IMR-90 (cell line): ENCODE measurements around the gene RASSF5. TPM values are rescaled to one million over a fixed set of nuclear protein-coding genes. Genes with fewer than 3 reads are reported as not detected.

Experiments used
- ATAC-seq: fragments of 200-7000 bp; cut with Tn5 transposase; 2 replicates; pipeline ENCODE4 v1.9.1; 2020; ENCODE audit warnings: low read depth, mild to moderate bottlenecking, moderate library complexity
- BruUV-seq: library from RNA; stranded (reverse); fragments of 400-500 nt; replicated peaks from 2 replicates; lab custom pipeline; 2021; lab: Mats Ljungman, UMichigan
- CTCF ChIA-PET: fragments of 300-600 bp; formaldehyde crosslinking; extraction: SDS; loops from one replicate; lab custom pipeline; 2021; ENCODE audit warnings: antibody characterized with exemption; lab: Yijun Ruan, JAX
- POLR2A ChIA-PET: fragments of 300-600 bp; sonication (Branson Sonifier 250); formaldehyde crosslinking; loops from one replicate; lab custom pipeline; 2022; ENCODE audit warnings: antibody characterized with exemption; ENCODE audit not compliant: unreplicated experiment; lab: Charles Lee
- DNase-seq: peaks from one replicate; pipeline ENCODE4 v3.0.0; 2013
- H2AFZ ChIP-seq: replicated peaks from 2 replicates; pipeline ENCODE3; 2013; ENCODE audit warnings: low read length, mild to moderate bottlenecking; ENCODE audit not compliant: poor library complexity
- H2AK5ac ChIP-seq: 2 replicates; pipeline ENCODE4 v1.6.1; 2013; ENCODE audit warnings: low read depth, low read length, inconsistent platforms
- H2AK9ac ChIP-seq: replicated peaks from 2 replicates; pipeline ENCODE3; 2013; ENCODE audit warnings: mild to moderate bottlenecking, low read depth, low read length, moderate library complexity; ENCODE audit not compliant: poor library complexity
- H2BK120ac ChIP-seq: 2 replicates; pipeline ENCODE4 v1.6.1; 2013; ENCODE audit warnings: low read depth, low read length, inconsistent platforms
- H2BK15ac ChIP-seq: 3 replicates; pipeline ENCODE4 v1.6.1; 2013; ENCODE audit warnings: low read depth, low read length, inconsistent platforms
- H2BK20ac ChIP-seq: 2 replicates; pipeline ENCODE4 v1.6.1; 2013; ENCODE audit warnings: low read depth, mild to moderate bottlenecking, inconsistent platforms, low read length, moderate library complexity
- H2BK5ac ChIP-seq: 2 replicates; pipeline ENCODE4 v1.6.1; 2013; ENCODE audit warnings: mild to moderate bottlenecking, low read depth, low read length, inconsistent platforms; ENCODE audit not compliant: poor library complexity, severe bottlenecking
- H3K14ac ChIP-seq: replicated peaks from 2 replicates; pipeline ENCODE4 v1.6.1; 2013; ENCODE audit warnings: low read depth, low read length, inconsistent platforms
- H3K18ac ChIP-seq: 2 replicates; pipeline ENCODE4 v1.6.1; 2013; ENCODE audit warnings: low read depth, low read length, control low read depth
- H3K23ac ChIP-seq: 2 replicates; pipeline ENCODE4 v1.6.1; 2013; ENCODE audit warnings: low read depth, low read length, inconsistent platforms
- H3K27ac ChIP-seq: 2 replicates; pipeline ENCODE4 v1.5.1; 2013; ENCODE audit warnings: mild to moderate bottlenecking, control low read depth, low read length; ENCODE audit not compliant: insufficient read depth
- H3K27me3 ChIP-seq: 2 replicates; pipeline ENCODE4 v1.6.1; 2013; ENCODE audit warnings: low read length; ENCODE audit not compliant: control insufficient read depth, insufficient read depth
- H3K36me3 ChIP-seq: 2 replicates; pipeline ENCODE4 v1.6.1; 2013; ENCODE audit warnings: low read length, mixed read lengths; ENCODE audit not compliant: control insufficient read depth, insufficient read depth
- H3K4ac ChIP-seq: 2 replicates; pipeline ENCODE4 v1.6.1; 2013; ENCODE audit warnings: low read depth, low read length, inconsistent platforms
- H3K4me1 ChIP-seq: 2 replicates; pipeline ENCODE4 v1.6.1; 2013; ENCODE audit warnings: low read length, mixed read lengths; ENCODE audit not compliant: control insufficient read depth, insufficient read depth
- H3K4me2 ChIP-seq: 2 replicates; pipeline ENCODE4 v1.6.1; 2013; ENCODE audit warnings: low read depth, mild to moderate bottlenecking, control low read depth, low read length, moderate library complexity
- H3K4me3 ChIP-seq: 2 replicates; pipeline ENCODE4 v1.5.1; 2013; ENCODE audit warnings: low read depth, mild to moderate bottlenecking, control low read depth, low read length, moderate library complexity; ENCODE audit not compliant: insufficient read depth
- H3K56ac ChIP-seq: 2 replicates; pipeline ENCODE4 v1.6.1; 2013; ENCODE audit warnings: low read length, inconsistent platforms; ENCODE audit not compliant: insufficient read depth; ENCODE audit errors: extremely low read depth
- H3K79me1 ChIP-seq, 2 experiments: 2 replicates each; pipeline ENCODE4 v1.6.1; 2013; ENCODE audit warnings: low read length in 2 of 2, inconsistent platforms in 1 of 2, low read depth in 1 of 2
- H3K9ac ChIP-seq: 2 replicates; pipeline ENCODE4 v1.6.1; 2013; ENCODE audit warnings: low read depth, low read length, control low read depth
- H3K9me1 ChIP-seq: 2 replicates; pipeline ENCODE4 v1.6.1; 2013; ENCODE audit warnings: low read length, inconsistent platforms; ENCODE audit not compliant: insufficient read depth
- H3K9me3 ChIP-seq: 2 replicates; pipeline ENCODE4 v1.6.1; 2013; ENCODE audit warnings: low read length; ENCODE audit not compliant: control insufficient read depth, insufficient read depth
- H4K20me1 ChIP-seq: 2 replicates; pipeline ENCODE4 v1.6.1; 2013; ENCODE audit warnings: low read length, inconsistent platforms; ENCODE audit not compliant: insufficient read depth
- H4K5ac ChIP-seq: 2 replicates; pipeline ENCODE4 v1.6.1; 2013; ENCODE audit warnings: mild to moderate bottlenecking, low read depth, low read length, control low read depth
- H4K8ac ChIP-seq, 2 experiments: 2 replicates each; pipeline ENCODE4 v1.6.1; 2013; ENCODE audit warnings: low read depth in 2 of 2, low read length in 2 of 2, control low read depth in 1 of 2, inconsistent platforms in 1 of 2
- H4K91ac ChIP-seq: 2 replicates; pipeline ENCODE4 v1.6.1; 2013; ENCODE audit warnings: low read depth, low read length, inconsistent platforms; ENCODE audit not compliant: insufficient read depth
- BHLHE40 ChIP-seq: fragments of 150-350 bp; IDR thresholded peaks from 2 replicates; pipeline ENCODE4 v1.6.1; 2016; ENCODE audit warnings: mild to moderate bottlenecking, low read depth, low read length
- CEBPB ChIP-seq: IDR thresholded peaks from 2 replicates; pipeline ENCODE4 v1.6.1; 2012; ENCODE audit warnings: low read depth, low read length, improper control_type of control experiment
- CHD1 ChIP-seq: IDR thresholded peaks from 2 replicates; pipeline ENCODE4 v1.6.1; 2012; ENCODE audit warnings: low read depth, low read length, improper control_type of control experiment
- FOS ChIP-seq: fragments of 150-350 bp; IDR thresholded peaks from 2 replicates; pipeline ENCODE4 v1.6.1; 2016; ENCODE audit warnings: low read depth, low read length
- MAFK ChIP-seq: IDR thresholded peaks from 2 replicates; pipeline ENCODE4 v1.6.1; 2012; ENCODE audit warnings: low read depth, low read length, improper control_type of control experiment
- MAZ ChIP-seq: IDR thresholded peaks from 2 replicates; pipeline ENCODE4 v1.6.1; 2012; ENCODE audit warnings: low read depth, mild to moderate bottlenecking, low read length, improper control_type of control experiment, moderate library complexity, borderline replicate concordance
- MXI1 ChIP-seq: IDR thresholded peaks from 2 replicates; pipeline ENCODE4 v1.6.1; 2012; ENCODE audit warnings: low read depth, mild to moderate bottlenecking, low read length, moderate library complexity, borderline replicate concordance
- NFE2L2 ChIP-seq: fragments of 150-350 bp; IDR thresholded peaks from 2 replicates; pipeline ENCODE4 v1.6.1; 2016; ENCODE audit warnings: low read depth, mild to moderate bottlenecking, low read length
- POLR2A ChIP-seq: IDR thresholded peaks from 2 replicates; pipeline ENCODE4 v1.6.1; 2012; ENCODE audit warnings: mild to moderate bottlenecking, low read depth, low read length
- RAD21 ChIP-seq: IDR thresholded peaks from 2 replicates; pipeline ENCODE4 v1.6.1; 2012; ENCODE audit warnings: low read length, improper control_type of control experiment
- RFX5 ChIP-seq: IDR thresholded peaks from 2 replicates; pipeline ENCODE4 v1.8.0; 2012; ENCODE audit warnings: low read depth, mild to moderate bottlenecking, low read length, moderate library complexity
- SMC3 ChIP-seq: fragments of 150-350 bp; IDR thresholded peaks from 2 replicates; pipeline ENCODE4 v1.6.1; 2016; ENCODE audit warnings: low read depth, mild to moderate bottlenecking, antibody characterized with exemption, low read length, moderate library complexity
- WGBS, 2 experiments: methylation state at CpG; one replicate each; pipeline versions ENCODE4 v1.1.5 to v1.1.7; 2013; ENCODE audit warnings: missing lambda C conversion rate in 2 of 2; ENCODE audit not compliant: insufficient read length in 1 of 2; ENCODE audit errors: extremely low coverage in 2 of 2; 5-methylcytosine and 5-hydroxymethylcytosine counted together
- dilution Hi-C: fragments of 300-500 bp; cut with HindIII; formaldehyde crosslinking; loops from one replicate; pipeline ENCODE4 v1.14.3; 2018; ENCODE audit warnings: low sequenced_read_pairs; ENCODE audit not compliant: unreplicated experiment
- in situ Hi-C: fragments of 300-500 bp; cut with MboI; formaldehyde crosslinking; loops from 3 replicates; pipeline ENCODE4 v1.14.3; 2019; ENCODE audit warnings: low sequenced_read_pairs, inconsistent platforms, mixed read lengths
- intact Hi-C: fragments of 100-400 bp; cut with micrococcal nuclease; formaldehyde crosslinking; loops from 2 replicates; pipeline ENCODE4 v1.10.0; 2022
- polyA plus RNA-seq, 3 experiments: library from polyadenylated mRNA; depleted of rRNA; stranded (reverse); fragments of >200 nt; gene quantifications; 2 replicates each; pipeline ENCODE4 v1.2.3, GENCODE V29; 2012; ENCODE audit warnings: low replicate concordance in 1 of 3
- total RNA-seq: library from RNA; depleted of rRNA; stranded (reverse); fragments of >200 nt; gene quantifications from 2 replicates; pipeline ENCODE4 v1.2.3, GENCODE V29; 2012
- TF ChIP-seq, protein P1 (sequence below): conservative IDR thresholded peaks from 2 replicates; pipeline ENCODE4 v1.5.1; 2012; ENCODE audit warnings: mild to moderate bottlenecking, low read depth, low read length, improper control_type of control experiment
- TF ChIP-seq, protein P2 (sequence below): fragments of 150-350 bp; IDR thresholded peaks from 2 replicates; pipeline ENCODE4 v1.6.1; 2017; ENCODE audit warnings: mild to moderate bottlenecking, antibody characterized with exemption, low read length, low read depth

The RASSF5 gene
- total and polyA plus RNA-seq, 2 of the 4 experiments (the other 2 are of a cell fraction): 0.18 to 1.1 TPM

DNA sequence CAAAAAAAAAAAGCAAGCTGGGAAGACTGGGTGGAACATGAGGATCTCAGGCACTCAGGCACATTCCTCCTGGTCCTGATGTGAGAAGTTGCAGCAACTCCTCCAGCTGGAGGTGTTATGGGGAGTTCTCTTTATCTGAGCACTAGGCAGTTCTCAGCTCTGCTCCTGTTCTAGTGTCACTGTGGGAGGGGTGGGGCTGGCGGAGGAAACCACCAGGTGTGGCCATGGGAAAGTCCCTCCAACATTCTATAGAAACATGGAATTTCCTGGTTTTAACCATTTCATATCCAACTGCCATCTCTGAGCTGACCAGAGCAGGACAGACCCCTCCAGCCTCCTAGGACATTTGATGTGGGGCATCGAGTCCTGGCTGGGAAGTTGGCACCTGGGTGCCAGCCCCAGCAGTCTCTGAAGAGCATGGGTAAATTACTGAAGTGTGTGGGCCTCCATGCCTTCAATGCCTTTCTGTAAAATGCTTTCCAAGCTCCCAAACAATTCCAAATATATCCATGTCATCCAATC lies 37.9 kb upstream of the RASSF5 start (continued):
- no peak for TF ChIP-seq NFE2L2

DNA sequence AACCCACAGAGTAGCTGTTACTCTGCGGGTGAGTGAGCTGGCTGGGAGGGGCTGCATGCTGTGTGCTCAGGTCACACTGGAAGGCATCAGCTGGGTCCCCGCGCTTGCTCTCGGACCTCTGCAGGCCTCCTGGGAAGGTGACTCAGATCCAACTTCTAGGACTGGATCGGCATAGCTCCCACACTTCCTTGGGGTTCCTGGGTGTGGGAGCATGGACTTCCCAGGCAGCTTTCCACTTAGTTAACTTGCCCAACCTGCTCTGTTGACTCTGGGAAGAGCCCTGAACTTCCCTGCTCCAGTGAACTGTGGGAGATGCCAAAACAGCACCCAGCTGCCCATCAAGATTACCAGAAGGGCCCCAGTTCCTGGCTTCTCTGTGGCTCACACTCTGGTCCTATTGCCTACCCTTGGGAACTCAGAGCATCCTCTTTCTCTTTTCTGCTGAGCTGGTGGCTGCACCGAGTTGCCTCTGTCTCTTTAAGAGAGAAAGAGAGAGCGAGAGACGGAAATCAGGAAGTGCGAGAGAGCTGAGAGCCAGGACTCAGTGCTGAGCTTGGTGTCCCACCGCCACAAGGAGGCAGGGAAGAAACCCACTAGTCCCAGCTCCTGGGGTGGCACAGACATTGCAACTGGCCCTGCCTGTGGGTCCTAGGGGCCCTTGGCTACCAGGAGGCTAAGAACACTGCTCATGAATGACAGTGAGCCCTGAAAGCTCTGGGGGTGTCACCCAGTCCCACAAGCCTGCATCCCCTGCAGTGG lies 37.2 kb upstream of the RASSF5 start, which contains the start of gene IKBKE:
Gene IKBKE, plus strand, starts transcription at position 544 of the 759 bp plus-strand sequence. CDS start 2,752 bp downstream, outside the sequence.
- H3K79me1 ChIP-seq: peaks cover 19 to 28% of the 10 kb centered on the region in 2 experiments
- BruUV-seq: no TSS peak
- peak within 1 kb of the TSS; percentile 84 for H3K4me2 ChIP-seq
- TF ChIP-seq SMC3 (no peak), FOS (no peak), CHD1 (no peak), CEBPB (no peak), MXI1 (no peak), RFX5 (no peak), MAZ (peak; percentile 46; the same call in 1 of the 2 replicates), RAD21 (peak; percentile 19; the same call in 1 of the 2 replicates), BHLHE40 (no peak), MAFK (peak; percentile 68), POLR2A (no peak; the same call in 1 of the 2 replicates)
- TF ChIP-seq, protein P1, sequence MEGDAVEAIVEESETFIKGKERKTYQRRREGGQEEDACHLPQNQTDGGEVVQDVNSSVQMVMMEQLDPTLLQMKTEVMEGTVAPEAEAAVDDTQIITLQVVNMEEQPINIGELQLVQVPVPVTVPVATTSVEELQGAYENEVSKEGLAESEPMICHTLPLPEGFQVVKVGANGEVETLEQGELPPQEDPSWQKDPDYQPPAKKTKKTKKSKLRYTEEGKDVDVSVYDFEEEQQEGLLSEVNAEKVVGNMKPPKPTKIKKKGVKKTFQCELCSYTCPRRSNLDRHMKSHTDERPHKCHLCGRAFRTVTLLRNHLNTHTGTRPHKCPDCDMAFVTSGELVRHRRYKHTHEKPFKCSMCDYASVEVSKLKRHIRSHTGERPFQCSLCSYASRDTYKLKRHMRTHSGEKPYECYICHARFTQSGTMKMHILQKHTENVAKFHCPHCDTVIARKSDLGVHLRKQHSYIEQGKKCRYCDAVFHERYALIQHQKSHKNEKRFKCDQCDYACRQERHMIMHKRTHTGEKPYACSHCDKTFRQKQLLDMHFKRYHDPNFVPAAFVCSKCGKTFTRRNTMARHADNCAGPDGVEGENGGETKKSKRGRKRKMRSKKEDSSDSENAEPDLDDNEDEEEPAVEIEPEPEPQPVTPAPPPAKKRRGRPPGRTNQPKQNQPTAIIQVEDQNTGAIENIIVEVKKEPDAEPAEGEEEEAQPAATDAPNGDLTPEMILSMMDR: peak; percentile 33
- TF ChIP-seq, protein P2, sequence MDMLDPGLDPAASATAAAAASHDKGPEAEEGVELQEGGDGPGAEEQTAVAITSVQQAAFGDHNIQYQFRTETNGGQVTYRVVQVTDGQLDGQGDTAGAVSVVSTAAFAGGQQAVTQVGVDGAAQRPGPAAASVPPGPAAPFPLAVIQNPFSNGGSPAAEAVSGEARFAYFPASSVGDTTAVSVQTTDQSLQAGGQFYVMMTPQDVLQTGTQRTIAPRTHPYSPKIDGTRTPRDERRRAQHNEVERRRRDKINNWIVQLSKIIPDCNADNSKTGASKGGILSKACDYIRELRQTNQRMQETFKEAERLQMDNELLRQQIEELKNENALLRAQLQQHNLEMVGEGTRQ: no peak
- peaks cover 8% of the 10 kb centered on the region for H3K9me1 ChIP-seq
- dilution Hi-C loops (no loop called here), in situ Hi-C loops (no loop called here), intact Hi-C loops (loop anchor here (10.0 kb wide), 1 partner anchor 515 kb away; no protein-coding TSS in a partner anchor)
- peak within 1 kb of the TSS; percentile 85 for H4K91ac ChIP-seq
- no peaks in the 10 kb centered on the region for H3K9me3 ChIP-seq
- H2BK15ac ChIP-seq: peak within 1 kb of the TSS; percentile 79; the same call in 1 of the 3 replicates
- peak within 1 kb of the TSS; percentile 82 for H3K56ac ChIP-seq
- ATAC-seq (peak; percentile 73), DNase-seq (peak; percentile 73)
- peak within 1 kb of the TSS; percentile 87 for H3K27ac ChIP-seq
- peak within 1 kb of the TSS; percentile 64 for H3K18ac ChIP-seq
- peak within 1 kb of the TSS; percentile 56 for H2AK5ac ChIP-seq
- ChIA-PET CTCF (interaction anchor here (0.9 to 2.0 kb wide), 4 partner anchors 8 to 40 kb away, joined by 3 to 10 read pairs (median 7); no protein-coding TSS in a partner anchor), POLR2A (no interaction called here)
- peak within 1 kb of the TSS; percentile 68; the same call in 1 of the 2 replicates for H2BK20ac ChIP-seq
- H3K36me3 ChIP-seq: peaks cover 11% of the 10 kb centered on the region; the same call in 1 of the 2 replicates
- H4K8ac ChIP-seq: peak within 1 kb of the TSS; percentile 62 to 91
- no peaks in the 10 kb centered on the region for H3K27me3 ChIP-seq
- peak within 1 kb of the TSS; percentile 94 for H2AK9ac ChIP-seq
- peak within 1 kb of the TSS; percentile 90 for H2BK5ac ChIP-seq
- peak within 1 kb of the TSS; percentile 84 for H3K9ac ChIP-seq
- H3K4me3 ChIP-seq: peak within 1 kb of the TSS; percentile 72
- H2BK120ac ChIP-seq: peak within 1 kb of the TSS; percentile 84
- peak within 1 kb of the TSS; percentile 93 for H3K4ac ChIP-seq
- H3K4me1 ChIP-seq: peaks cover 24% of the 10 kb centered on the region
- no CpG with 5 or more reads among the region's 10 CpGs for WGBS, 2 experiments
- H3K23ac ChIP-seq: peak within 1 kb of the TSS; percentile 47
- peak within 1 kb of the TSS; percentile 82 for H3K14ac ChIP-seq
- peak within 1 kb of the TSS; percentile 87 for H2AFZ ChIP-seq
- H4K5ac ChIP-seq: peak within 1 kb of the TSS; percentile 60
- H4K20me1 ChIP-seq: no peaks in the 10 kb centered on the region
